ENCODE data around the gene KMT2C. TPM values are rescaled to one million over a fixed set of nuclear protein-coding genes. Genes with fewer than 3 reads are reported as not detected.

KMT2C gene
- total and polyA plus RNA-seq, 2 of the 8 experiments (the other 6 are each of a cell fraction or from before 2014, with no cell fraction given) = 9.1 to 40.8 TPM

GRCh38 chr7:152481082-152481481, 45.3 kb upstream of the KMT2C start:
- POLR2A ChIA-PET (ENCODE audit: partially characterized antibody) = no interaction called here
- no peak overlapping the region for H2BK5ac ChIP-seq (ENCODE audit: low read depth, low read length)
- no peaks in the 10 kb centered on the region; a peak in 2 of 7 replicates for H3K4me1 ChIP-seq (replicated peaks in 1 of 4; ENCODE audit: control insufficient read depth in 3 of 4, insufficient read depth in 4 of 4, low read length in 3 of 4)
- H4K5ac ChIP-seq (ENCODE audit: insufficient read length, low read depth, low read length) = no peak overlapping the region
- H3K23me2 ChIP-seq (ENCODE audit: low read depth, low read length) = no peaks in the 10 kb centered on the region
- H3K9me3 ChIP-seq (ENCODE audit: insufficient read depth in 2 of 2, low read depth in 1 of 2, low read length in 1 of 2) = no peaks in the 10 kb centered on the region
- no peak overlapping the region for H3K27ac ChIP-seq (ENCODE audit: low read depth, low read length)
- no peak overlapping the region for H4K91ac ChIP-seq (replicated peaks; ENCODE audit: insufficient read length, low read length)
- H3K4me3 ChIP-seq (ENCODE audit: extremely low read depth in 1 of 4, insufficient read depth in 2 of 4, low read depth in 3 of 4, low read length in 4 of 4) = no peak overlapping the region
- CTCF ChIA-PET (ENCODE audit: partially characterized antibody) = interaction anchor here (0.6 to 1.2 kb wide), 2 partner anchors 70 to 125 kb away, joined by 3 read pairs; no protein-coding TSS in a partner anchor
- H4K20me1 ChIP-seq (replicated peaks in 1 of 2; ENCODE audit: control insufficient read depth in 1 of 2, insufficient read depth in 2 of 2, low read length in 2 of 2) = no peaks in the 10 kb centered on the region
- no peak overlapping the region for H3K14ac ChIP-seq (ENCODE audit: insufficient read length)
- H3K27me3 ChIP-seq (replicated peaks in 1 of 4; ENCODE audit: control insufficient read depth in 3 of 4, extremely low read depth in 1 of 4, insufficient read depth in 3 of 4, low read length in 3 of 4) = no peaks in the 10 kb centered on the region
- no peak overlapping the region for H3K56ac ChIP-seq (replicated peaks; ENCODE audit: insufficient read length, low read depth, low read length)
- H2BK15ac ChIP-seq (ENCODE audit: low read length) = no peak overlapping the region
- H2AFZ ChIP-seq (ENCODE audit: low read length) = no peak overlapping the region; the same call in 1 of the 2 replicates
- no peak overlapping the region for H2BK12ac ChIP-seq (ENCODE audit: low read depth, low read length)
- DNase-seq (ENCODE audit: low read depth in 1 of 2, low spot score in 2 of 2) (no peak), FAIRE-seq (no peak)
- H2BK120ac ChIP-seq (replicated peaks; ENCODE audit: low read depth, low read length) = no peak overlapping the region
- H3K36me3 ChIP-seq (ENCODE audit: control insufficient read depth in 2 of 4, insufficient read depth in 4 of 4, low read length in 3 of 4) = no peaks in the 10 kb centered on the region
- no peak overlapping the region for H4K8ac ChIP-seq (ENCODE audit: extremely low read depth, insufficient read depth, low read length)
- TF ChIP-seq CHD1 (IDR thresholded peaks at IDR 0.05; ENCODE audit: low read depth, low read length) (no peak), MAX (IDR thresholded peaks at IDR 0.05) (no peak), TAF1 (IDR thresholded peaks at IDR 0.05; ENCODE audit: low read depth, low read length) (no peak), EGR1 (IDR thresholded peaks at IDR 0.05; ENCODE audit: borderline replicate concordance, low read depth, low read length) (no peak), EZH2 (IDR thresholded peaks at IDR 0.05; ENCODE audit: low read depth, low read length, severe bottlenecking) (no peak), HDAC2 (IDR thresholded peaks at IDR 0.05; ENCODE audit: borderline replicate concordance in 1 of 2, low read depth in 2 of 2, low read length in 2 of 2) (no peak), POLR2AphosphoS5 (IDR thresholded peaks at IDR 0.05; ENCODE audit: low read depth, low read length) (no peak)
- no peak overlapping the region for H3K9ac ChIP-seq (replicated peaks in 1 of 4; ENCODE audit: extremely low read depth in 1 of 4, low read depth in 3 of 4, low read length in 3 of 4)
- no peak overlapping the region for H3K4me2 ChIP-seq (ENCODE audit: insufficient read depth in 1 of 2, low read depth in 2 of 2, low read length in 2 of 2)
- H2AK5ac ChIP-seq (ENCODE audit: low read depth, low read length) = no peak overlapping the region
- no peaks in the 10 kb centered on the region for H3K79me2 ChIP-seq (ENCODE audit: control insufficient read depth in 1 of 2, insufficient read depth in 2 of 2, low read length in 2 of 2)
- no peak overlapping the region for H3K18ac ChIP-seq (ENCODE audit: extremely low read depth, low read length)
- no peaks in the 10 kb centered on the region for H3K79me1 ChIP-seq (ENCODE audit: low read depth, low read length)
- H3K4ac ChIP-seq (replicated peaks; ENCODE audit: insufficient read length, low read depth, low read length) = no peak overlapping the region
- H3K23ac ChIP-seq (ENCODE audit: insufficient read length) = no peak overlapping the region
- WGBS, 2 experiments (ENCODE audit: extremely low coverage in 1 of 2, insufficient coverage in 1 of 2, insufficient read length in 1 of 2, insufficient replicate concordance in 2 of 2, low coverage in 1 of 2, low lambda C conversion rate in 2 of 2, missing lambda C conversion rate in 1 of 2) = 86% methylated on average over 4 of the region's 4 CpGs; no CpG with 5 or more reads in 1 of the 2 experiments
- no peak overlapping the region for H2BK20ac ChIP-seq (ENCODE audit: low read length)

Data from H1 (cell line).